ENCODE data around the gene F2RL1.

DNA sequence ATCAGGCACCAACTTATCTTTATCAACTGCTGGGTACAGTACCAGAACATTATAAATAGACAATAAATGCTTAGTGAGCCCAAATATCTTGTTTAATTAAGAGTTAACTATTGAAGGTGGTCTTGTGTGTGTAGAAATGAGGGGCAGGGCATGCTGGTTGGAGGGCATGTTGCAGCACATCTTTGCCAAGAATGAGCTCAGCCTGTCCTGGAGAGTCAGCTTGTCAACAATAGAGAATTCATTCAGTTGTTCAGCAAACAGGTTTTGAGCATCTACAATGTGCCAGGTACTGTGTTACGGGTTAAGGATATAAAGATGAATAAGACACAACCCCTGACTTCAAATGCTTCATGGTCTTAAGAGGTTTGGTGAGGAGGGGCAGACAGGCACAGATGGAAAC is 19.2 kb upstream of the F2RL1 start:
- TF ChIP-seq, protein P1, sequence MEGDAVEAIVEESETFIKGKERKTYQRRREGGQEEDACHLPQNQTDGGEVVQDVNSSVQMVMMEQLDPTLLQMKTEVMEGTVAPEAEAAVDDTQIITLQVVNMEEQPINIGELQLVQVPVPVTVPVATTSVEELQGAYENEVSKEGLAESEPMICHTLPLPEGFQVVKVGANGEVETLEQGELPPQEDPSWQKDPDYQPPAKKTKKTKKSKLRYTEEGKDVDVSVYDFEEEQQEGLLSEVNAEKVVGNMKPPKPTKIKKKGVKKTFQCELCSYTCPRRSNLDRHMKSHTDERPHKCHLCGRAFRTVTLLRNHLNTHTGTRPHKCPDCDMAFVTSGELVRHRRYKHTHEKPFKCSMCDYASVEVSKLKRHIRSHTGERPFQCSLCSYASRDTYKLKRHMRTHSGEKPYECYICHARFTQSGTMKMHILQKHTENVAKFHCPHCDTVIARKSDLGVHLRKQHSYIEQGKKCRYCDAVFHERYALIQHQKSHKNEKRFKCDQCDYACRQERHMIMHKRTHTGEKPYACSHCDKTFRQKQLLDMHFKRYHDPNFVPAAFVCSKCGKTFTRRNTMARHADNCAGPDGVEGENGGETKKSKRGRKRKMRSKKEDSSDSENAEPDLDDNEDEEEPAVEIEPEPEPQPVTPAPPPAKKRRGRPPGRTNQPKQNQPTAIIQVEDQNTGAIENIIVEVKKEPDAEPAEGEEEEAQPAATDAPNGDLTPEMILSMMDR (IDR thresholded peaks at IDR 0.05), result no peak
- no peak for TF ChIP-seq POLR2A (IDR thresholded peaks at IDR 0.05)
